Measurements from ENCODE around the gene TPK1.

TPK1 gene

DNA sequence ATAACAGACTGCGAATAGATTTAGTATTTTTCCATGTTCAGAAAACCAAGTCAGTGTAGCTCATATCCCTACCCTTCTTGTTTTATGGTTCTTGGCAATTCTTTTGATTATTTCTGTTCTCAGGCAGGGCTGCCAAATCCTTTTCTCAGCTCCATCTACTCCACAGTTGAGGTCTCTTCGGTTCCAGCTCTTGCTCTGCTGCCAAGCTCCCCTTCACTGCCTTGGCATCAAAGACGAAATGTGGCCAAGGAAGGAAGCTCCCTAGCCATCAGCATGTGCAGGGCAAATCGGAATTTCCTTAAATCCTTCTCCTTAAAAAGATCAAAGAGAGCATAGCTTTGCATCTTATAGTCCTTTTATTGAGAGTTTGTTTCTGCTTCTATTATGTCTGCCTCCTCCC lies 315.9 kb downstream of the TPK1 start:
- ChIA-PET POLR2A (no interaction called here), CTCF (no interaction called here)
- no peak for TF ChIP-seq CTCF (IDR thresholded peaks at IDR 0.05; ENCODE audit: insufficient read depth, low read length, missing control alignments)
- DNase-seq (ENCODE audit: low read depth, low spot score), result no peak
- no peak overlapping the region for H3K4me3 ChIP-seq (ENCODE audit: low read depth, low read length)

GRCh38 chr7:144518360-144518759 lies 317.5 kb downstream of the TPK1 start:
- CTCF ChIA-PET, result no interaction called here
- no peak for DNase-seq (ENCODE audit: low read depth, low spot score)

DNA sequence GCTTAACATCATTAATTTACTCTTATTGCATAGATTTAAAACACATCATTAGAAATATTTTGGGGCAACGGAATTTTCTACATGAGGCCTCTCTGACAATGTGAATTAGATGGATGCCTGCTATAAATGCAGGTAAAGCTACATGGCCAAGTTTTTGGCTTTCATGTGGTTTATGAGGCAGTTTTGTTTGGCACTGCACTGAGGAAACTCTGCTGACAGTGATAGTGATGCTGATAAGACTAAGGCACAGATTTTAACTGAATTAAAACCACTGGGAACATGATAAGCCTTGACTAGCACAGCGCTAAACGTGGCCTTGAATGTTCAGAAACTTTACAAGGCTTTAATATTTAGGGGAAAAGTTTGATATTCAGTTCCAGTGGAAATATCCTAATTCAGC lies 318.1 kb downstream of the TPK1 start:
- ChIA-PET CTCF (no interaction called here), POLR2A (no interaction called here)
- no peak overlapping the region for H3K4me3 ChIP-seq (ENCODE audit: low read depth, low read length)

More at GRCh38 chr7:144518360-144518759, 317.5 kb downstream of the TPK1 start:
- POLR2A ChIA-PET, result no interaction called here
- H3K4me3 ChIP-seq (ENCODE audit: low read depth, low read length), result no peak overlapping the region
- no peak for TF ChIP-seq CTCF (IDR thresholded peaks at IDR 0.05; ENCODE audit: insufficient read depth, low read length, missing control alignments)

GRCh38 chr7:144516729-144517525 lies 318.9 kb downstream of the TPK1 start:
- ChIA-PET POLR2A (no interaction called here), CTCF (no interaction called here)
- H3K4me3 ChIP-seq (ENCODE audit: low read depth, low read length), result no peak overlapping the region
- DNase-seq (ENCODE audit: low read depth, low spot score), result no peak
- TF ChIP-seq CTCF (IDR thresholded peaks at IDR 0.05; ENCODE audit: insufficient read depth, low read length, missing control alignments), result no peak

More for the DNA sequence above, 318.1 kb downstream of the TPK1 start:
- no peak for DNase-seq (ENCODE audit: low read depth, low spot score)
- no peak for TF ChIP-seq CTCF (IDR thresholded peaks at IDR 0.05; ENCODE audit: insufficient read depth, low read length, missing control alignments)

- POLR2A ChIA-PET, result no interaction called here
These were observed 322.5 kb downstream of the TPK1 start for GRCh38 chr7:144513334-144513733.

GRCh38 chr7:144510621-144511020 lies 325.2 kb downstream of the TPK1 start:
- no peak overlapping the region for H3K4me3 ChIP-seq (ENCODE audit: low read depth, low read length)
- ChIA-PET POLR2A (no interaction called here), CTCF (no interaction called here)
- TF ChIP-seq CTCF (IDR thresholded peaks at IDR 0.05; ENCODE audit: insufficient read depth, low read length, missing control alignments), result no peak
- DNase-seq (ENCODE audit: low read depth, low spot score), result no peak

More at GRCh38 chr7:144513334-144513733, 322.5 kb downstream of the TPK1 start:
- CTCF ChIA-PET, result no interaction called here
- H3K4me3 ChIP-seq (ENCODE audit: low read depth, low read length), result no peak overlapping the region
- no peak for TF ChIP-seq CTCF (IDR thresholded peaks at IDR 0.05; ENCODE audit: insufficient read depth, low read length, missing control alignments)
- no peak for DNase-seq (ENCODE audit: low read depth, low spot score)
